Limb (tissue), 2 donors: ENCODE data around the gene NSUN5.
"Not testable (repeated sequence)": the region's sequence is repeated elsewhere in the genome, so short reads cannot be mapped to it uniquely, and the experiment has no call there.

ENCODE experiments used
- DNase-seq, 2 donors: peaks; one replicate each; pipeline ENCODE4 v3.0.0-alpha.2; 2016; ENCODE audit errors: extremely low spot score in 2 of 2

NSUN5 gene

GRCh38 chr7:73327449-73327848 is 18.8 kb upstream of the NSUN5 start:
- DNase-seq: not testable (repeated sequence)

GRCh38 chr7:73325424-73325823 is 16.8 kb upstream of the NSUN5 start:
- not testable (repeated sequence) for DNase-seq

DNA sequence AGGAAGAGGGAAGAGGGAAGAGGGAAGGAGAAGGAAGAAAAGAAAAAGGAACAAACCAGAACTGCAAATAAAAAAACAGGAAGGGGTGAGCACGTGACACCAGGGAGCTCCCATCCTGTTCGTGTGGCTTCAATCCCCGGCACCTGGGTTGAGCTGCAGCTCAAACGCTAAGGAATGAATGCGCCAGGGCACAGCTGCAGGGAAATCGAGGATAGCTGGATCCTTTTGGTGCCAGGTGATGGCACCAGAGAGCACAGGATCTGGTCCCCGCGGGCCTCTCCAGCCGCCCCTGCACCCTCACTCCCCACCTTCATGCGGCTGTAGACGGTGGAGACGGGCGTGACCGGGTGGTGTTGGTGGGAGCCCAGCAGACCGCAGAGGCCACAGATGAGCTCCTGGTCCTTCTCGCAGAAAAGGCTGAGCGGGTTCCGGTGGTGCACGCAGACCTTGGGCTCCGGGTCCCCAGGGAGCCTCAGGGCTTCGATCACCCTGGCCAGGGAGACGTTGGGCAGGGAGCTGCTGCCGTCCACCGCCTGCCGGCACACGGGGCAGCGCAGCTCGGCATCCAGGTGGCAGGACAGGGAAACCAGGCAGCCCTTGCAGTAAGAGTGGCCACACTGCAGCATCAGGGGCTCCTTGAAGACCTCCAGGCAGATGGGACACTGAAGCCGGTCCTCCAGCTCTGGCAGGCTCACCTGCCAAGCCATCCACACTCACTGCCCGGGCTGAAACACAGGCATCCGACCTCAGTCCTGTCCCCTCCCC is 15.6 kb upstream of the NSUN5 start:
- peak in 1 of 2 donors; percentile 68 for DNase-seq

GRCh38 chr7:73323434-73324080 is 14.9 kb upstream of the NSUN5 start:
- not testable (repeated sequence) for DNase-seq

DNA sequence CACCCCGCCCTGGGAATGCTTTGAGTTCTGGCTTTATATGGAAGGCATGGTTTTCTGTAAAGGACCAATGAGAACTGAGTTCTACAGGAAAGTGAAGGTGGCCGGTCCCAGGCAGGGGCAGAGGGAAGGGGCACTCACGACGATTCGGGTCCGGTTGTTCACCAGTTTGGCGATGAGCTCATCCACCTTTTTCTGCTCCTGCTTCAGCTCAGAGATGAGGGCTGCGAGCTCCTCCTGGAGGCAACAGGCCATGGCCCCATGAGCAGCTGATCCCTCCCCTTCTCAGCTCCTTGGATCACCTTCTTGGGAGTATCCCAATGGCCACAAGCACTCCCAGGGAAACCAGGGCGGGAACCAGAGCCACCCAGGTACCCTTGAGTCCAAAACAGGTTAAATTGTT is 11.4 kb upstream of the NSUN5 start:
- not testable (repeated sequence) for DNase-seq

DNA sequence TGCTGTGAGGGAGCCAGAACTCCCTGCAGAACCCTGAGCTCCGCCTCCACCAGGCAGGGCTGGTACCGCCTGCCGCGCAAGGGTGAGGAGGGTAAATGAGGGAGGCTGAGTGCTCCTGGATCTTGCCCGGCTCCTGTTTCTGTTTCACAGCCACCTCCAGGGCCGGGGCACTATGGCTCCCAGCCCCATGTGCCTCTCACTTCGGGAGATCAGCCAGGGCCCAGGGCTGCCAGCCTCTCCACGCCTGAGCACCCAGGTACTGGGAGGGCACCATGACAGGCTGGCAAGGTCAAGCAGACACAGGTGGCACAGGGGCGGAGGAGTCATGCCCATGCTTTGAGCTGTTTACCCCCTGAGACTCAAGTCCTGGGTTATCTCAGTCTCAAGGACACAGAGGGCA is 10.9 kb upstream of the NSUN5 start:
- not testable (repeated sequence) for DNase-seq

- not testable (repeated sequence) for DNase-seq
These were observed 10.1 kb upstream of the NSUN5 start for GRCh38 chr7:73318656-73319204.

DNA sequence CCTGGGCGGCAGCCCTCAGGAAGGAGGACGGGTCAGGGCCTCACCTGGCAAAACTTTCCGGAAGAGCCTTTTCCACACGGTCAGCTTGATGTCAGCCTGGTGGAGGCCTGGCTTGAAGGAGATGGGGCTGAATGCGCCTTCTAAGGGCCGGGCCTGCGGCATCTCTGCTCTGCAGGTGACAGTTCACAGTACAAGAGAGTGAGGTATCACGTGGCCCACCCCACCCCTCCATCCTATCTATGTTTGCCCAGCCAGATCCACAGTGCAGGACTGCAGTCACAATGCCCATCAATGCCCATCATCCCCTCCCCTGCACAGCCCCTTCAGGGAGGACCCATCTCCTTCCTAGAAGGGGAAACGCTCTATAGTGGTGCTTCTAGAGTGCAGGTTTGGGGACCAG is 7.9 kb upstream of the NSUN5 start:
- DNase-seq: no peak

GRCh38 chr7:73314271-73314670 is 5.6 kb upstream of the NSUN5 start:
- no peak for DNase-seq

- no peak for DNase-seq
These were observed 4.9 kb upstream of the NSUN5 start for GRCh38 chr7:73313521-73313906.

DNA sequence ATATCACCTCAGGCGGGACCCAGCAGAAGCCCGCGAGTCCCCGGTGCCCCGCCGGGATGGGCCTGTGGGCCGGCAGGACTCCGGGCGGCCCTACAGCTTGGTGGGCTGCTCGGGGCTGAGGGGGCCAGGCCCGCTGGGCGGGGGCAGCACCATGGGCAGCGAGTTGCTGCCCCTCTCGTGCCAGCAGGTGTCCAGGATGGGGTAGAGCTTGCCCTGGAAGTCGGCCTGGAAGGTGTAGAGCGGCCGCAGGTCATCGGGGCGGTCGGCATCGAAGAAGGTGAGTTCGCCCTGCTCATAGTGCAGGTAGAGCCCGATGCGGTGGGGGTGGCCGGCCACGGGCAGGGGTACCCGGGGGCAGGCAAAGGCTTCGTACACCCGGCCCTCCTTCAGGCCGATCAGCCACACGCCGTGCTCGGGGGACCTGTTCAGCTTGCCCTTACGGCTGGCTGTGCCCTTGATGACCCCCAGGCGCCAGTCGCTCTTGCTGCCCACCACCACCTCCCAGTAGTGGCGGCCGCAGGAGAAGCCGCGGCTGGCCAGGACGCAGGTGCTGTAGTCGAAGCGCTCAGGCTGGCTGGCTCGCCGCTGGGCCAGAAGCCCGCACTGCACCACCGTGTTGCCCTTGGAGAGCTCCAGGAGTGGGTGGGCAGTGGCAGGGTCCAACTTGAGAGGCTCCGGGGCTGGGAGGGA is 4.3 kb upstream of the NSUN5 start:
- DNase-seq: no peak

- not testable (repeated sequence) for DNase-seq
These were observed 2.8 kb upstream of the NSUN5 start for GRCh38 chr7:73311421-73311820.

DNA sequence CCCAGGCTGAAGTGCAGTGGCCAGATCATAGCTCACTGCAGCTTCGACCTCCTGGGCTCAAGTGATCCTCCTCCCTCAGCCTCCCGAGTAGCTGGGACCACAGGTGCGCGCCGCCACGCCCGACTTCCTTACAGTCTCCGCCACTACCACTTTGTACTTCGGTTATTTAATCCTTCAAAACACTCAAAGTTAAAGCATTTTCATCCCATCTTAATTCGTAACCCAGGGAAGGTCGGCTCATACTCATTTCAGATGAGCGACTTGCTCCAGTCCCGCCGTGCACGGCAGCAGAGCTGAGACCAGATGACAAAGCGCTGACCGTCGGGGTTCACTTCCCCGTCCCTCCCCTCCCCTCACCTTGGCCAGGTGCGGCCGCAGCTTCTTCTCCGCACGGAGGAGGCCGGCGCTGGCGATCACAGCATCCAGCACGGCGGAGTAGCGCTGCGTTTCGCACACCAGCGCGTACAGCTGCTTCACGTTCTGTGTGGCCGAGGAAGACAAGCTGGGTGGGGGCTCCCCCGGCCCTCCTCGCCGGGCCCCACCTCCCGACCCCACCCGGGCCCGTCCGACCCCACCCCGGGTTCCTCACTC is 457 bp downstream of the NSUN5 start:
- no peak for DNase-seq

DNA sequence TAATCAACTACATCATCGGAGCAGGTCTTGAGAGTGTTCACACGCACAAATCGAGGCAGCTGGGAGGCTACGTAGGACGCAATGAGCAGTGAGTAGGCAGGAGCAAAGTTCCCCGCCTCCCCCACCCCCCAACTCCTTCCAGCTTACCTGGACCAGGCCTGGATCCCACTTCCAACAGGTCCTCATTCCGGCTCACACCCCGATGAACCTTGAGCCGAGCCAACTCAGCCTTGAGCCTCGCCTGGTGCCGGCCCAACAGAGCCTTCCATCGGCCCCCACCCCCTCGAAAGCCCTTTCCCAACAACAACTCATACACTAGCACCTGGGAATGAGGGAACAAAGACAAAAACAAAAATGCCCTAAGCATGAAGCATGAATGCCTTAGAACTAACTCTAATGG is 1.2 kb downstream of the NSUN5 start:
- no peak for DNase-seq

GRCh38 chr7:73304612-73305387 is 3.8 kb downstream of the NSUN5 start:
- not testable (repeated sequence) for DNase-seq

- no peak for DNase-seq
These were observed 4.6 kb downstream of the NSUN5 start for GRCh38 chr7:73304071-73304470.

DNA sequence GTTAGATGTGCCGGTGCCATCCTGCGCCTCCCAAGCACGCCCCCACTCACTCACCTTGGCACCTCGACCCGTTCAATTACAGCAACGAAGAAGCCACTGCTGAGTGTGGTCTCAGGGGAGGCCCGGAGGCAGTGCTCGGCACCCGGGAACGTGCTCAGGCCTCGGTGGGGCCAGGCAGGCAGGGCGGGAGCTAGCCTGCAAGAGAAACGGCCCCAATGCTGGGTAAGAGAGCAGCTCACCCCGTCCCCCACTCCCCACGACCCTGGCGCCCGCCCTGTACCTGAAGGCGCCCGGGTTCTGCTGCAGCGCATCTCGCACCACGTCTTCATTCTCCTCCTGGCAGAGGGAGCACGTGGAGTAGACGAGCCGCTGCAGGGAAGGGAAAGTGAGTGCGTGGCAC is 5.1 kb downstream of the NSUN5 start:
- DNase-seq: no peak

- DNase-seq: not testable (repeated sequence)
These were observed 5.8 kb downstream of the NSUN5 start for GRCh38 chr7:73302846-73303245.

DNA sequence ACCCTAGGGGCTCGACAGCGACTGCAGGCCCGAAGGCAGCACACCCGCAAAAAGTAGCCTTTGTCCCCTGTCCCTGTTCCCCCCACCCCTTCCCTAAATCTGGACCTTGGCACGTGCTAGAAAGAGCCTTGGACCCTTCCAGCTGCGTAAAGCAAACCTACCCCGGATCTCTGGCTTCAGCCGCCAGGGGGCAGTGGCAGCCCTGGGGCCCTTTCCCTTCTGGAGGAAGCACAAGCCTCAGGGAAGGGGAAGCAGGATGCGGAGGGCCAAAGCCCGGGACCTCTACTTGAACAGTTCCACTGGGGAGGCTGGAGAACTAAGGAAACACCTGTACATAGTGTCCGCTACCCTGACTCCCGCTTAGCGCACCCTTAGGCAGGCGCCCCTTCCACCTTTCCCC is 7.5 kb downstream of the NSUN5 start:
- not testable (repeated sequence) for DNase-seq

- DNase-seq: not testable (repeated sequence)
These were observed 8.8 kb downstream of the NSUN5 start for GRCh38 chr7:73299812-73300211.

DNA sequence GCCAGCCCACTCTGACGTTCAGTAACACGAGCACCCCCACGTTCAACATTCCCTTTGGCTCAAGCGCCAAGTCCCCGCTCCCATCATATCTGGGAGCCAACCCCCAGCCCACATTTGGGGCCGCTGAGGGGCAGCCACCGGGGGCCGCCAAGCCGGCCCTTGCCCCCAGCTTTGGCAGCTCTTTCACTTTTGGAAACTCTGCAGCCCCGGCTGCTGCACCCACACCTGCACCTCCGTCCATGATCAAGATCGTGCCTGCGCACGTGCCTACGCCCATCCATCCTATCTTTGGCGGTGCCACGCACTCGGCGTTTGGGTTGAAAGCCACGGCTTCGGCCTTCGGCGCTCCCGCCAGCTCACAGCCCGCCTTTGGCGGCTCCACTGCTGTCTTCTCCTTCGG is 10.9 kb downstream of the NSUN5 start:
- DNase-seq: not testable (repeated sequence)
